Measurements from ENCODE around the gene CLDN19. TPM values are rescaled to one million over a fixed set of nuclear protein-coding genes. Genes with fewer than 3 reads are reported as not detected.
A peak's percentile ranks its signal among the peaks of the same experiment; 100 is the strongest.

Gene CLDN19
- total RNA-seq, 4 donors from 2014 or later, result 0.28 TPM; not detected in 3

GRCh38 chr1:42691157-42691498, 48.9 kb downstream of the CLDN19 start:
- Histone ChIP-seq H3K9me3 (no peaks in the 10 kb centered on the region), H3K4me1 (peaks cover 3 to 5% of the 10 kb centered on the region in 2 donors), H3K27me3 (no peaks in the 10 kb centered on the region), H3K36me3 (no peaks in the 10 kb centered on the region), H3K4me3 (no peak overlapping the region), H3K27ac (no peak overlapping the region)
- TF ChIP-seq POLR2A (IDR thresholded peaks at IDR 0.05) (no peak), CTCF (IDR thresholded peaks at IDR 0.05) (no peak)
- DNase-seq, result no peak
- intact Hi-C loops (cut with DNase I; ENCODE audit: low total_unique reads), result no loop called here

- no peak for DNase-seq
- no peaks in the 10 kb centered on the region for H3K27me3 ChIP-seq
- no peak for TF ChIP-seq CTCF (IDR thresholded peaks at IDR 0.05)
- no peak for TF ChIP-seq POLR2A (IDR thresholded peaks at IDR 0.05)
- H3K4me3 ChIP-seq, result no peak overlapping the region
- H3K9me3 ChIP-seq, result no peaks in the 10 kb centered on the region
- no peak overlapping the region for H3K27ac ChIP-seq
- H3K4me1 ChIP-seq, result peaks cover 3 to 9% of the 10 kb centered on the region in 2 donors
- H3K36me3 ChIP-seq, result no peaks in the 10 kb centered on the region
- intact Hi-C loops (cut with DNase I; ENCODE audit: low total_unique reads), result no loop called here
Measured at GRCh38 chr1:42690477-42691156, 49.4 kb downstream of the CLDN19 start.

GRCh38 chr1:42689912-42690311, 50.1 kb downstream of the CLDN19 start:
- Histone ChIP-seq H3K4me1 (peaks cover 3 to 15% of the 10 kb centered on the region in 2 donors), H3K27me3 (no peaks in the 10 kb centered on the region), H3K36me3 (no peaks in the 10 kb centered on the region), H3K4me3 (no peak overlapping the region), H3K9me3 (no peaks in the 10 kb centered on the region), H3K27ac (no peak overlapping the region)
- TF ChIP-seq POLR2A (IDR thresholded peaks at IDR 0.05), result no peak
- no peak for TF ChIP-seq CTCF (IDR thresholded peaks at IDR 0.05)
- intact Hi-C loops (cut with DNase I; ENCODE audit: low total_unique reads), result no loop called here
- no peak for DNase-seq

GRCh38 chr1:42686418-42686817, 53.6 kb downstream of the CLDN19 start:
- intact Hi-C loops (cut with DNase I; ENCODE audit: low total_unique reads), result no loop called here
- H3K27ac ChIP-seq, result no peak overlapping the region
- DNase-seq, result no peak
- peaks cover 14 to 22% of the 10 kb centered on the region in 2 donors for H3K4me1 ChIP-seq
- H3K36me3 ChIP-seq, result no peaks in the 10 kb centered on the region
- H3K9me3 ChIP-seq, result no peaks in the 10 kb centered on the region
- no peak overlapping the region for H3K4me3 ChIP-seq
- TF ChIP-seq POLR2A (IDR thresholded peaks at IDR 0.05), result no peak
- no peak for TF ChIP-seq CTCF (IDR thresholded peaks at IDR 0.05)
- H3K27me3 ChIP-seq, result no peaks in the 10 kb centered on the region

- Histone ChIP-seq H3K27ac (no peak overlapping the region), H3K9me3 (no peaks in the 10 kb centered on the region), H3K36me3 (no peaks in the 10 kb centered on the region), H3K27me3 (no peaks in the 10 kb centered on the region), H3K4me1 (peaks cover 12 to 22% of the 10 kb centered on the region in 2 donors), H3K4me3 (peak overlapping the region in 1 of 2 donors; percentile 57)
- DNase-seq, result no peak
- no peak for TF ChIP-seq CTCF (IDR thresholded peaks at IDR 0.05)
- TF ChIP-seq POLR2A (IDR thresholded peaks at IDR 0.05), result no peak
- intact Hi-C loops (cut with DNase I; ENCODE audit: low total_unique reads), result no loop called here
Measured at GRCh38 chr1:42684139-42684538, 55.9 kb downstream of the CLDN19 start.

Other genes starting within 250 kb of the CLDN19 start
- gene PPIH, start 81.8 kb downstream of the CLDN19 start, total RNA-seq, result 10 to 100 TPM in 3 of 4 donors, 1 to 10 TPM in 1; 2.6 to 48.4 (median 36.3) TPM
- 100 to 1,000 TPM; 282 to 387 (median 333) TPM for gene YBX1, start 57.8 kb downstream of the CLDN19 start, total RNA-seq
- gene P3H1, start 26.8 kb upstream of the CLDN19 start, total RNA-seq, result 100 to 1,000 TPM in 1 of 4 donors, 10 to 100 TPM in 3; 11.5 to 119 (median 34.7) TPM
- 1 to 10 TPM in 2 of 4 donors, under 1 TPM in 1, not detected in 1; 0.26 to 6.7 (median 5.7) TPM for gene C1orf50, start 27.0 kb upstream of the CLDN19 start, total RNA-seq
- gene TMEM269, start 44.8 kb upstream of the CLDN19 start, total RNA-seq, result 1 to 10 TPM in 1 of 4 donors, under 1 TPM in 1, not detected in 2; 0.07 to 1.1 TPM
- 10 to 100 TPM in 2 of 4 donors, 1 to 10 TPM in 1, under 1 TPM in 1; 0.59 to 16.0 (median 7.6) TPM for gene ERMAP, start 76.9 kb upstream of the CLDN19 start, total RNA-seq
- 10 to 100 TPM; 13.1 to 27.4 (median 23.1) TPM for gene SVBP, start 77.2 kb upstream of the CLDN19 start, total RNA-seq
- 10 to 100 TPM in 3 of 4 donors, 1 to 10 TPM in 1; 4.7 to 24.1 (median 15.2) TPM for gene ZNF691, start 106.4 kb upstream of the CLDN19 start, total RNA-seq
- gene SLC2A1, start 218.6 kb upstream of the CLDN19 start, total RNA-seq, result 10 to 100 TPM in 3 of 4 donors, 1 to 10 TPM in 1; 4.6 to 76.2 (median 28.2) TPM